ENCODE results near the gene POU4F3. TPM values are rescaled to one million over a fixed set of nuclear protein-coding genes. Genes with fewer than 3 reads are reported as not detected.

The POU4F3 gene
- total RNA-seq, 1 donor from 2014 or later, result not detected

GRCh38 chr5:146337928-146338327 lies 711 bp upstream of the POU4F3 start:
- no peak for DNase-seq (ENCODE audit: low spot score in 2 of 2)
- no peak for FAIRE-seq

- DNase-seq (ENCODE audit: low spot score in 2 of 2) (no peak), FAIRE-seq (no peak)
Measured at GRCh38 chr5:146339715-146340259, 1.1 kb downstream of the POU4F3 start.

- DNase-seq (ENCODE audit: low spot score in 2 of 2) (peak; percentile 43 to 55), FAIRE-seq (no peak)
Measured at GRCh38 chr5:146340260-146341081, 1.8 kb downstream of the POU4F3 start.

GRCh38 chr5:146341854-146342253 lies 3.2 kb downstream of the POU4F3 start:
- DNase-seq (ENCODE audit: low spot score in 2 of 2) (no peak), FAIRE-seq (no peak)

GRCh38 chr5:146342519-146342881 lies 3.9 kb downstream of the POU4F3 start:
- DNase-seq (ENCODE audit: low spot score in 2 of 2) (no peak), FAIRE-seq (no peak)

- FAIRE-seq (no peak), DNase-seq (ENCODE audit: low spot score in 2 of 2) (no peak)
Measured at GRCh38 chr5:146342882-146343865, 4.5 kb downstream of the POU4F3 start.

GRCh38 chr5:146344155-146345118 lies 5.8 kb downstream of the POU4F3 start:
- DNase-seq (ENCODE audit: low spot score in 2 of 2) (no peak), FAIRE-seq (no peak)

- DNase-seq (ENCODE audit: low spot score in 2 of 2) (no peak), FAIRE-seq (no peak)
Measured at GRCh38 chr5:146345240-146345577, 6.6 kb downstream of the POU4F3 start.

- DNase-seq (ENCODE audit: low spot score in 2 of 2) (no peak), FAIRE-seq (no peak)
Measured at GRCh38 chr5:146345578-146346366, 7.1 kb downstream of the POU4F3 start.

- FAIRE-seq, result no peak
- DNase-seq (ENCODE audit: low spot score in 2 of 2), result no peak
Measured at GRCh38 chr5:146357126-146357525, 18.5 kb downstream of the POU4F3 start.

GRCh38 chr5:146359836-146360235 lies 21.2 kb downstream of the POU4F3 start:
- FAIRE-seq, result no peak
- no peak for DNase-seq (ENCODE audit: low spot score in 2 of 2)

- FAIRE-seq (no peak), DNase-seq (ENCODE audit: low spot score in 2 of 2) (no peak)
Measured at GRCh38 chr5:146363161-146363874, 24.7 kb downstream of the POU4F3 start.

- FAIRE-seq (no peak), DNase-seq (ENCODE audit: low spot score in 2 of 2) (no peak)
Measured at GRCh38 chr5:146365618-146366017, 27.0 kb downstream of the POU4F3 start.

GRCh38 chr5:146366904-146367303 lies 28.3 kb downstream of the POU4F3 start:
- FAIRE-seq, result no peak

GRCh38 chr5:146368137-146368536 lies 29.5 kb downstream of the POU4F3 start:
- DNase-seq (ENCODE audit: low spot score in 2 of 2) (no peak), FAIRE-seq (no peak)

More at GRCh38 chr5:146366904-146367303, 28.3 kb downstream of the POU4F3 start:
- DNase-seq (ENCODE audit: low spot score in 2 of 2), result no peak

- DNase-seq (ENCODE audit: low spot score in 2 of 2) (no peak), FAIRE-seq (no peak)
Measured at GRCh38 chr5:146369691-146370090, 31.1 kb downstream of the POU4F3 start.

- no peak for DNase-seq (ENCODE audit: low spot score in 2 of 2)
- FAIRE-seq, result no peak
Measured at GRCh38 chr5:146376821-146377220, 38.2 kb downstream of the POU4F3 start.

- no peak for DNase-seq (ENCODE audit: low spot score in 2 of 2)
- no peak for FAIRE-seq
Measured at GRCh38 chr5:146378986-146379385, 40.3 kb downstream of the POU4F3 start.

GRCh38 chr5:146380714-146381113 lies 42.1 kb downstream of the POU4F3 start:
- FAIRE-seq, result no peak
- DNase-seq (ENCODE audit: low spot score in 2 of 2), result no peak

Measured in frontal cortex (tissue), 4 donors.